ENCODE results near the gene SNRNP48. TPM values are rescaled to one million over a fixed set of nuclear protein-coding genes. Genes with fewer than 3 reads are reported as not detected.

The SNRNP48 gene
- polyA plus RNA-seq, 3 donors, result 18.8 to 26.3 (median 23.5) TPM

DNA sequence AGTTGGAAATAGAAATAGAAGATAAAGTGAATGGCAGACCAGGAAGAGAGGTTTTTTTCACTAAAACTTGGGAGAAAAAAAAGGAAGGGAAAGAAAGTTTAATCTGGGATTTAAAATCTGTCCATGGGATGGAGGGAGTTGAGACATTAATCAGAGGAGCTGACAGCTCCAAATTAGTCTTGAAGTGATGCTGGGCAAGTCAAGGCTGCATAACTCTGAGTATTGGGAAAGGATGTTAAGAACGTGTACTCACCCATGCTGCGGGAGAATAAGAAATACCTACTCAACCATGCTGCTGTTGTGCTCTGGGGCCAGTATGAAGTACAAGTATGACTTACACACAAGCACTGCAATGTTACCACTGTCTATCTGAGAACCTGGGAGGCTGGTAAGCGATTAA is 47.5 kb downstream of the SNRNP48 start:
- DNase-seq, result no peak

DNA sequence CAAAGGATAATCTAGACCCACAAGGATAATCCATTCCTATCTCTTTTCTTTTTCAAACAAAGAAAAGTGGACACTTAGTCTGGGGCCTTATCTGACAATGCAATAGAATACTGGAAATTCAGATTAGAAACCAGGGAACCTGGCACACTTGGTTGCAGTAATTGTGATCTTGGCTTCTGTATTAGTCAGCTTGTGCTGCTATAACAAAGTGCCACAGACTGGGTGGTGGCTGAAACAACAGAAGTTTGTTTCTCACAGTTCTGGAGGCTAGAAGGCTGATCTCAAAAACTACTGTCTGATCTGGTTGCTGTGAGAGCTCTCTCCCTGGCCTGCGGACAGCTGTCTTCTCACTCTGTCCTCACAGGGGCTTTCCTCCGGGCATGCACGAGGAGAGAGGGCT is 49.4 kb downstream of the SNRNP48 start:
- no peak for DNase-seq

DNA sequence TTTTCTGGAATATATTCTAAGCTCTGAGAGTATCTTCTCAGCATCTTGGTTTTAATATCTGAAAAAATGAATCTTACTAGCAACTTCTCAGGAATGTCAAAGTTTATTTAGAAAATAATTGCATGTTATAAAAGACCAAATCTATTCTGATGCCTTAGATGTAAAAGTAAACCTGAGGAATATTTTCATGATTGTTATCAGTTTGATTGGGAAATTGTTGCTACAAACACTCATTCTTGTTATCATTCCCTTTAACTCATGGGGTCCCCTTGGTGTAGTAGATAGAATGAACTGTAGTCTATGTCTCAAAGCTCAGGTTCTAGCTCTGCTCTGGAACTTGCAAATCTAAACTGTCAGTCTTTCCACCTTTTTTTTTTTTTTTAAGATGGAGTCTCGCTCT is 50.0 kb downstream of the SNRNP48 start:
- no peak for DNase-seq

- no peak for DNase-seq
These were observed 50.9 kb downstream of the SNRNP48 start for GRCh38 chr6:7640607-7641577.

DNA sequence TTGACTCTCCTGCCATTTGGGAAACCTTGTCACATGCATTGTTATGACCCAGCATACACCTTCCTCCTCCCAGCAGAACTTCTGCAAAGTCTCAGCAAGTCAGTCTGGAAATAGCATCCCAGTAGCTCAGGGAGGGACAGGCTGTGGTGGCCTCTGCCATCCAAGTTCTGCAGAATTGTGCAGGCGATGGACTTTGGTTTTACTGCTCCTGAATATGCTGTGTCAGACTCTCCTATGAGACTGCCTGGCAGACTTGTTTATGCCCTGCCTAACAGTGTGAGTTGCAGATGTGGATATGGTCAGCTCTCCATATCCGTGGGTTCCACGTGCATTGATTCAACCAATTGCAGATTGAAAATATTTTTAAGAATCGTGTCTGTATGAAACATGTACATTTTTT is 52.8 kb downstream of the SNRNP48 start:
- DNase-seq, result no peak

GRCh38 chr6:7644417-7644816 is 54.4 kb downstream of the SNRNP48 start:
- DNase-seq, result no peak

- DNase-seq, result no peak
These were observed 56.4 kb downstream of the SNRNP48 start for GRCh38 chr6:7646394-7646793.

DNA sequence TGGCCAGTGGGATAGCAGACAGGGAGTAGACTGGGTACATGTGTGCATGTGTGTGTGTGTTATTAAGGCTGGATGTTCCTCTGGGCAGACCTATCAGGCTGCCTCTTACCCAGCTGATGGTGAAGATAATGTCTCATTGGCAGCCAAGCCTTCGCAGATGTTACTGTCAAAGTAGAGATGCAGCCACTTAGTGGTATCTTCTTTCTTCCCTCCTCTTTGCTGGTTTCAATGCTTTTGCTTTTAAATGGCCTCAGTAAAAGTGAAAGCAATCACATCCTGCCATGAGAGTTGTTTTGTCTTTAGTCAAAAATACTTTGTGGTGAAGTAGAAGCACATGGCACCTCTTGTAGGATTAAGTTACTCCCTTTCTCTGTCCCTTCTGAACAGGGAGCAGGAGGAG is 57.5 kb downstream of the SNRNP48 start:
- no peak for DNase-seq

DNA sequence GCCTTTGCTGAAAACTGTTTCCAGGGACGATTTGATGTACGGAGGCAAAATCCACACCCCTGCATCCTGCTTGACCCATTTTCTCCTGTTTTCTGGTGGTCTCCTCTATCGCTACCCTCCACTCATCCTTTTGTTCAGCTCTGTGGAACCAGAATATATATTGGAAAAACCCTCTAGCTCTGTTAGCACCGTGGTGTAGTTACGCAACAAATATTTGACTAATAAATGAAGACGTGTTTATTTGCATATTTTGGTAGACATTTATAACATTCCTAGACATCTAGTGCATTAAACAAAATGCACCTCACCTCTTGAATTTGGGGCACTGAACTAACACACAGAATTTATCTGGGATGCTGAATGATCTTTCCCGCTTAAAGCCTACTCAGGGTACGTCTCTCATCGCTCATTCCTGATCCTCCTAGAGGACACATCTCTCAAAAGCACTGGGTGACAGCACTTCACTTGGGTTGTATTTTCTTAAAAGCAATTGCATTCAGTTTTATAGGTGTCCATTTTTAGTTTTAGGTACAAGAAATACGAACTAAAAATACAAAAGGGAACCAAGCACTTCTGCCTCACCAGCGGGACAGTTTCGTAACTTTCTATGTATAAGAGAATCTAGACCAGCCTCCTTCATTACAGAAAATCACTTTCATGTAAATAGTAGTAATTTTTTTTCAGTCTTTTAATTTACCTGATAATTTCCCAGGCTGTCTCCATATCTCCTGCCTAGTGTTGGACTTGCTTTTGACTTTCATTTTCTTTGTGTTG is 59.2 kb downstream of the SNRNP48 start:
- no peak for DNase-seq

DNA sequence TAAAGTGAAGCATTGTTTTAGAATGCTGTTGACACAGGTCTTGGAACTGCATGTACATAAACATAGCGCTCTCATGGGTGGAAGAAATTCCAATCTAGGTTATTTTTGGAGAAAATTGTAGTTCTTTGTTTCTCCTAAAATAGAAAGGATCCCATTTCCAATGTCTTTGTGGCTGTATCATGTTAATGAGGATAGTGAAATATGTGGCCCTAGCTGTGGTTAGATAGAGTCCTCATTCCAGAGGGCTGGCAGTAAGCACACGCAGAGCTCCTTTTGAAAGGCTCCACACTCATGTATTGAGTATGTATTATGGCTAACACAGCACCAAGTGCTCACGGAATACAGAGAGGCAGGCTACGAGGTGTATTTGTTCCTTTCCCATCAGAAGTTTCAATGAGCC is 60.9 kb downstream of the SNRNP48 start:
- no peak for DNase-seq

GRCh38 chr6:7652957-7653356 is 63.0 kb downstream of the SNRNP48 start:
- no peak for DNase-seq

DNA sequence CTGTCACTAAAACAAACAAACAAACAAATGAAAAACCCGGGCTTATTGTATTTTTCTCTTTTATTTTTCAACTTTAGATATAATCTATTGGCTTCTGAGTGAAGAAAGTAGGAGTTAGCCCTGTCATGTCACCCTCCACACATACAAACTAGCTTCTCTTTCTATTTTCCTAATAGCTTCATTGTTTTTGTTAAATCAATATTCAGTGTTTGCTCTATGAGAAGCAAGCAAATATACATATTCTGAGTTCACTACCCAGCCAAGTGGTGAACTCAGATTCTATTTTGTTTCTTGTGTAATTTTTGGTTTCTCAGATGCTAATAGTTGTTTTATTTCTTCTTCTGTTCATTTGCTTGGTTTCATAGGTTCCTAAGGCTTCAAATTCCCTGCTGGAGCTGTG is 66.4 kb downstream of the SNRNP48 start:
- no peak for DNase-seq

DNA sequence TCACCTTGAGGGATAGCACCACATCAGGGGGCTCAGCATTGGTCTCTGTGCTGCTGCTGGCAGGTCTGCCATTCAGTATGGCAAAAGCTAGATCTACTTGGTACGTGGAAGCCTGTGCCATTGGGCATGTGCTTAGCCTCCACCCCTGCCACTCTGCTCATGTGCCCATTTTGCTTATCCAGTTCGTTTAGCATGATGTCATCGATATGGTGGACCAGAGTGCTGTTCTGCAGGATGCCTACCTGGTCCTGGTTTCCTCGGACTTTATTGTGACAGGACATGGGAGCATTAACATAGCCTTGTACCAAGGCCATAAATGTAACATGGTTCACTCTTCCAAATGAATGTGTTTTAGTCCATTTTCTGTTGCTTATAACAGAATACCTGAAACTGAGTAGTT is 68.5 kb downstream of the SNRNP48 start:
- no peak for DNase-seq

DNA sequence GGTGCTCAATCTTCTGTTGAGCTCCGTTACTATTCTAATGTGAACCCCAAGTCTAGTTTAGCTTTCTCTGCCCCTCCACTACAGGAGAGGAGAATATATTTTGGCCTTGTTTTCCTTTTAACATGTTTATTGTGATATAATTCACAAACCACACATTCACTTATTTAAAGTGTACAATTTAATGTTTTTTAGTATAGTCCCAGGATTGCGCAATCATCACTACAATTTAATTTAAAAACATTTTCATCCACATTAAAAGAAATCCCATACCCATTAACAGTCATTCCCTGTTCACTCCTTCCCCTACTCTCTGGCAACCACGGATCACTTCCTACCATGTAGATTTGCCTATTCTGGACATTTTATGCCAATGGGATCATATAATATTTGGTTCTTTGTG is 71.4 kb downstream of the SNRNP48 start:
- DNase-seq, result no peak

Other genes starting within 250 kb of the SNRNP48 start
- gene CAGE1, start 200.5 kb upstream of the SNRNP48 start, polyA plus RNA-seq (ENCODE audit: insufficient read length in 3 of 3), result under 1 TPM; 0.06 to 0.12 (median 0.10) TPM
- 10 to 100 TPM; 28.4 to 34.3 (median 33.4) TPM for gene RIOK1, start 200.4 kb upstream of the SNRNP48 start, polyA plus RNA-seq (ENCODE audit: insufficient read length in 3 of 3)
- 10 to 100 TPM; 83.5 to 98.4 (median 94.7) TPM for gene DSP, start 48.5 kb upstream of the SNRNP48 start, polyA plus RNA-seq (ENCODE audit: insufficient read length in 3 of 3)
- 1 to 10 TPM; 7.0 to 7.7 (median 7.4) TPM for gene BMP6, start 135.9 kb downstream of the SNRNP48 start, polyA plus RNA-seq (ENCODE audit: insufficient read length in 3 of 3)

All from renal pelvis (tissue), 4 donors.